Rectal smooth muscle tissue (tissue), 1 donor: Measurements from ENCODE around the gene UVSSA.

Experiments used
- H3K27ac ChIP-seq: one replicate; pipeline ENCODE4 v1.7.0; 2013; ENCODE audit warnings: low read depth, low read length, inconsistent platforms
- H3K27me3 ChIP-seq: one replicate; pipeline ENCODE4 v1.7.0; 2013; ENCODE audit warnings: low read length; ENCODE audit not compliant: control insufficient read depth, insufficient read depth
- H3K36me3 ChIP-seq: one replicate; pipeline ENCODE4 v1.7.0; 2013; ENCODE audit warnings: low read length; ENCODE audit not compliant: control insufficient read depth, insufficient read depth
- H3K4me1 ChIP-seq: one replicate; pipeline ENCODE4 v1.7.0; 2013; ENCODE audit warnings: low read length; ENCODE audit not compliant: control insufficient read depth, insufficient read depth
- H3K4me3 ChIP-seq: one replicate; pipeline ENCODE4 v1.7.0; 2013; ENCODE audit warnings: low read length
- H3K9ac ChIP-seq: one replicate; pipeline ENCODE4 v1.7.0; 2013; ENCODE audit warnings: low read length

Gene UVSSA

GRCh38 chr4:1400831-1401408 is 53.9 kb downstream of the UVSSA start:
- H3K4me3 ChIP-seq: no peak overlapping the region
- no peaks in the 10 kb centered on the region for H3K4me1 ChIP-seq
- peaks cover 25% of the 10 kb centered on the region for H3K27me3 ChIP-seq
- no peaks in the 10 kb centered on the region for H3K36me3 ChIP-seq
- H3K27ac ChIP-seq: no peak overlapping the region
- no peak overlapping the region for H3K9ac ChIP-seq

- H3K27me3 ChIP-seq: peaks cover 26% of the 10 kb centered on the region
- no peaks in the 10 kb centered on the region for H3K4me1 ChIP-seq
- no peak overlapping the region for H3K4me3 ChIP-seq
- no peak overlapping the region for H3K9ac ChIP-seq
- H3K27ac ChIP-seq: no peak overlapping the region
- H3K36me3 ChIP-seq: no peaks in the 10 kb centered on the region
Observed at GRCh38 chr4:1401409-1402020, 54.5 kb downstream of the UVSSA start.

DNA sequence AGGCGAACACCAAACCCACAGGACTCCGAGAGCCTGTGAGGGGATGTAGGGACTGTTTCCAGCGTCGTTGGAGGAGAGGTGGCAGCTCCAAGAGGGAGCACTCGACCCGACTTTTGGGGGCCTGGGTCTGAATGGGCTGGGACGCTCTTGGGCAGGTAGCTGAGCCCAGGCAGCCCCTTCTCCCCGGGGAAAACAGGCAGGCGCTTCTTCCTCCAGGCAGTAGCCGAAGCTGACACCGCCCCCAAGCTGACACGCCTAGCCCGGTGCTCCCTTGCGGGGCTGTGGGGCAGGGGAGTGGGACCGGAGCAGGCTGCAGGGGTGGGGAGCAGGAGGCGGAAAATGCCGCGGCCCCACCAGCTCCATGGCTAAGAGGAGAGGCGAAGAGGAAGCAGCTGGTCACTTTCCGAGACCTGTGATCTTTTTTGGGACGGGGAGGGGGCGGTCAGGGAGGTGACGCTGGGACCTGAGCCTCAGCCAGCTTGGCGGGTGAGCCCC is 55.1 kb downstream of the UVSSA start:
- Histone ChIP-seq H3K4me1 (no peaks in the 10 kb centered on the region), H3K27ac (no peak overlapping the region), H3K36me3 (no peaks in the 10 kb centered on the region), H3K4me3 (no peak overlapping the region), H3K9ac (no peak overlapping the region), H3K27me3 (peaks cover 26% of the 10 kb centered on the region)

DNA sequence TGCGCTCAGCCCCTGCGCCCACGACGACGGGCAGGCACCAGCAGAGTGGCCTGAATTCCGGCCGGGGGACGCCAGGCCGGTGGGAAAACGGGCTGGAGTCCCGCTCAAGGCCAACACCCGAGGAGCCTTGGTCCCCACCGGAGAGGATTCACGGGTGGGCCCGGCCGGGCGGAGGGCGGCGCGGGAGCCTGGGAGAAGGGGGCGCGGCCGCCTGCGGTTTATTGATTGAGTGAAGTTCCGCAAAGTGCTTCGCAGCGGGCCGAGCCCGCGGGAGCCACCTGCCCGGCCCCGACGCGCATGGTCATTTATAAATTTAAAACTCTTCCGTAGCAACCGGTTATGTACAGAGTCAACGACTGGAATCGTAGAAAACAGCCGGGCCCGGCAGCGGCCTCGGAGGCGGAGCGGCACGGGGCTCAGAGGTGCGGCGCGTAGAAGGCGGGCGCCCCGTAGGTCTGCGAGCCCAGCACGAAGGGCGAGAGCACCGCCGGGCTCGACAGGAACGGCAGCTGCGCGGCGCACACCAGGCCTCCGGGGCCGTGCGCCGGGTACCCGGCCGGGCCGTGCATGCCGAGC is 55.6 kb downstream of the UVSSA start:
- Histone ChIP-seq H3K4me3 (no peak overlapping the region), H3K27ac (no peak overlapping the region), H3K27me3 (peaks cover 26% of the 10 kb centered on the region), H3K4me1 (no peaks in the 10 kb centered on the region), H3K36me3 (no peaks in the 10 kb centered on the region), H3K9ac (no peak overlapping the region)

GRCh38 chr4:1403177-1403583 is 56.2 kb downstream of the UVSSA start:
- Histone ChIP-seq H3K9ac (no peak overlapping the region), H3K36me3 (no peaks in the 10 kb centered on the region), H3K27ac (no peak overlapping the region), H3K27me3 (peaks cover 27% of the 10 kb centered on the region), H3K4me3 (no peak overlapping the region), H3K4me1 (no peaks in the 10 kb centered on the region)

GRCh38 chr4:1403591-1404572 is 56.9 kb downstream of the UVSSA start:
- H3K4me3 ChIP-seq: no peak overlapping the region
- peaks cover 32% of the 10 kb centered on the region for H3K27me3 ChIP-seq
- H3K9ac ChIP-seq: no peak overlapping the region
- no peak overlapping the region for H3K27ac ChIP-seq
- no peaks in the 10 kb centered on the region for H3K4me1 ChIP-seq
- no peaks in the 10 kb centered on the region for H3K36me3 ChIP-seq

DNA sequence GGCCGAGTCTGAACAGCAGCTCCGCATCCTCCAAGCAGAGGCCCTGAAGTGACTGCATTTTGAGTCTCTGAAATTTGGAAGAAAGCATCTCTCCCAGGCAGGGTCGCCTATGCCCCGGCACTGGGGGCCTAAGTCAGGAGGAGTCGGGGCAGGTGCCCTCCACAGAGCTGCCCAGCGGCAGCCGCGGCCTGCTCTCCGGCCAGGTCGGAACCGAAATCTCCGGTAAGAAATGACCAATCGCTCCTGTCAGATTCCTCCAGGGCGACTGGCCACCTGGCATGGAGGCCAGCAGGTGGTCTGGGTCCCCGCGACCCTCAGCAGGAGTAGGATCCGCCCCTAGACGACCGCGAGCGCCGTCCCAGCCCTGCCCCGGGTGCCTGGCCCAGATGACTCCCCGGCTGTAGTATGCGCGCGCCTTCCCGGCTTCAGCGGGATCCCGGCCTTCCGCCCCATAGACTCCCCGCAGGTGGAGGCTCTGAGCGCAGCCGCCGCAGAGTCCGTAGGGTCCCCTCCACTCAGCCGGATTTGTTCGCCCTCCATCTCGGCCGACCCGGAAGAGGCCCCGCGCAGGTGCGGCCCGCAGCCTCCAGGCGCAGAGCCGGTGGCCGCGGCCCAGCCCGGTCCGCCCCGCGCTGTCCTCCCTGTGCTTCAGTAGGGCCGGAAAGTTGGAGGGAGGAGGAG is 57.7 kb downstream of the UVSSA start:
- peaks cover 32% of the 10 kb centered on the region for H3K27me3 ChIP-seq
- H3K36me3 ChIP-seq: no peaks in the 10 kb centered on the region
- no peak overlapping the region for H3K9ac ChIP-seq
- no peak overlapping the region for H3K4me3 ChIP-seq
- H3K27ac ChIP-seq: no peak overlapping the region
- no peaks in the 10 kb centered on the region for H3K4me1 ChIP-seq

- Histone ChIP-seq H3K27me3 (peaks cover 32% of the 10 kb centered on the region), H3K36me3 (no peaks in the 10 kb centered on the region), H3K4me3 (no peak overlapping the region), H3K27ac (no peak overlapping the region), H3K9ac (no peak overlapping the region), H3K4me1 (no peaks in the 10 kb centered on the region)
Observed at GRCh38 chr4:1405254-1405635, 58.2 kb downstream of the UVSSA start.

- H3K27me3 ChIP-seq: peaks cover 32% of the 10 kb centered on the region
- no peak overlapping the region for H3K4me3 ChIP-seq
- H3K4me1 ChIP-seq: no peaks in the 10 kb centered on the region
- H3K27ac ChIP-seq: no peak overlapping the region
- H3K9ac ChIP-seq: no peak overlapping the region
- no peaks in the 10 kb centered on the region for H3K36me3 ChIP-seq
Observed at GRCh38 chr4:1405636-1406393, 58.8 kb downstream of the UVSSA start.

DNA sequence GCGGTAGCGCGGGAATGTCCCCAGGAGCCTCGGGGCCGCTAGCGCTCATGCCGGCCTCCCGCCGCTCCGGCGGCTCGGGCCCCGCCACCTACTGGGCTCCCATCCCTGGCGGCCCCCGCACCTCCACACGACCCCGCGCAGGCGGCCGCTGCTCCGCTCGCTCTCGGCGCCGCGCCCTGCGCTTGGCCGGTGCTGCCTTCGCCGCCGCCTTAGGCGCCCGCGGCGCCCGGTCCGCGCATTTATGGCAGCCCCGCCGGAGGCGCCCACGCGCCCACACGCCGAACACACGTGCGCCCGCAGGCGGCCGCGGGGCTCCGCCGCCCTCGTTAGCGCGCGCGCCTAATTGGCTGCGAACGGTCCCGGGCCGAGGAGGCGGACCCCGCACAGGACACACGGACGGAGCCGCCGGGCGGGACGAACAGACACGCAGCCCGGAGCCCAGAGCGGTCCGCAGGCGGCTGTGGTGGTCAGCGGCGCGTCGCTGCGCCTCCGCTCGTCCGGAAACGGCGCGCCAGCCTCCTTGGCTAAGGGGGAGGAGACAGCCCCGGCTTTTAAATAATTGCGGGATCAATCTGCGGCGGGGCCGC is 59.5 kb downstream of the UVSSA start, which contains the start of gene NKX1-1:
TSS of gene NKX1-1 (minus strand) at position 49 of the 587 bp plus-strand sequence. CDS start at position 49, 0 bp downstream.
- Histone ChIP-seq H3K4me3 (no peak within 1 kb of the TSS), H3K27me3 (peaks cover 32% of the 10 kb centered on the region), H3K36me3 (no peaks in the 10 kb centered on the region), H3K27ac (no peak within 1 kb of the TSS), H3K4me1 (no peaks in the 10 kb centered on the region), H3K9ac (no peak within 1 kb of the TSS)

DNA sequence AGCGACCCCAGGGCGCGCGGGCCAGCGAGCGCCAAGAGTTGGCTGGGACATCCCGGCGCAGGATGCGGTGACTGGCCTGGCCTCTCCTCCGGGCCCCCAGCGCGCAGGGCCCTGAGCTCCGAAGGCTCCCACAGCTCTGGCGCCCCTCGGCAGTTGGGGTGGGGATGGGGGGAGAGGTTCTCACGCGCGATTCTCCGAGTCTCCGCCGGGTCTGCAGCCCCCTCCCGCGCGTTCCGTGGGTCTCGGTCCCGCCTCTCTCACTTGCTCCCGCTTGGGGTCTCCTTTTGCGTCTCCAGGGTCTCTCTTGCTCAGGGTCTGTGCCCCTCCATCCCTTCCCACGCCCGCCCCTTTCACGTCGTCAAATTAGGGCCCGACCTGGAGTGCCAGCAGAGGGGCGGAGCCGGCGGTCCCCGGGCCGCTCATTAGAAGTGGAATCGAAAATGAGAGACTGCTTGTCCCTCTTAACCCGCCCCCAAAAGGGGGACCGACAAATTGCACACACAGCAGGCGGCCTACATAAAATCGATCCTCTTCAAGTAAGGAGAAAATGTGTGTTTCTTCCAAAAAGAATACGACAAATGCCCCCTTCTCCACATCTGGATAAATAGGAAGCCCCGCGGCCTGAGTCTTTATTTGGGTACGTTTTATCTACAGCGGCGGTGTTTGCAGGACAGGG is 60.1 kb downstream of the UVSSA start:
- Histone ChIP-seq H3K27me3 (peaks cover 28% of the 10 kb centered on the region), H3K4me1 (no peaks in the 10 kb centered on the region), H3K9ac (no peak overlapping the region), H3K36me3 (no peaks in the 10 kb centered on the region), H3K27ac (no peak overlapping the region), H3K4me3 (no peak overlapping the region)
